HepG2 (cell line): ENCODE results near the gene GRIN2D. TPM values are rescaled to one million over a fixed set of nuclear protein-coding genes. Genes with fewer than 3 reads are reported as not detected.

ENCODE experiments used
- ARNT ChIP-seq: fragments of 450-650 bp; IDR thresholded peaks from 2 replicates; pipeline ENCODE4 v1.6.1; 2017
- ELK4 ChIP-seq: sonication (generic); formaldehyde crosslinking; IDR thresholded peaks from 2 replicates; pipeline ENCODE4 v1.9.0; 2021; ENCODE audit warnings: missing genetic modification reagents, borderline replicate concordance
- GATAD2A ChIP-seq: IDR thresholded peaks from 2 replicates; pipeline ENCODE4 v1.6.1; 2016
- HNF4A ChIP-seq: sonication (generic); formaldehyde crosslinking; IDR thresholded peaks from 2 replicates; pipeline ENCODE4 v1.4.0; 2020; ENCODE audit warnings: missing genetic modification reagents
- HNRNPH1 ChIP-seq: fragments of 200-400 bp; formaldehyde crosslinking; optimal IDR thresholded peaks from 2 replicates; pipeline ENCODE3; 2017; ENCODE audit warnings: mild to moderate bottlenecking, low read depth, low read length
- MAX ChIP-seq: IDR thresholded peaks from 2 replicates; pipeline ENCODE4 v1.6.1; 2012; ENCODE audit warnings: inconsistent platforms
- MIER2 ChIP-seq: IDR thresholded peaks from 2 replicates; pipeline ENCODE4 v1.6.1; 2016; ENCODE audit warnings: missing biosample characterization, missing genetic modification reagents
- MXD4 ChIP-seq: IDR thresholded peaks from 2 replicates; pipeline ENCODE4 v1.6.1; 2016; ENCODE audit warnings: mild to moderate bottlenecking, missing biosample characterization, missing genetic modification reagents
- MXI1 ChIP-seq: IDR thresholded peaks from 3 replicates; pipeline ENCODE4 v1.6.1; 2012; ENCODE audit warnings: low read depth, low read length, inconsistent platforms, borderline replicate concordance
- NR2F6 ChIP-seq, 2 experiments: IDR thresholded peaks; 2 replicates each; pipeline ENCODE4 v1.6.1; 2016; ENCODE audit warnings: antibody characterized with exemption in 1 of 2, mild to moderate bottlenecking in 1 of 2
- RARA ChIP-seq: IDR thresholded peaks from 2 replicates; pipeline ENCODE4 v1.6.1; 2016; ENCODE audit warnings: missing genetic modification reagents, missing compliant biosample characterization
- RBFOX2 ChIP-seq: fragments of 200-400 bp; formaldehyde crosslinking; IDR thresholded peaks from 2 replicates; pipeline ENCODE4 v1.6.1; 2017; ENCODE audit warnings: low read depth, mild to moderate bottlenecking, low read length
- SAP130 ChIP-seq: IDR thresholded peaks from 2 replicates; pipeline ENCODE4 v1.6.1; 2016; ENCODE audit warnings: low read depth
- SIN3A ChIP-seq: IDR thresholded peaks from 2 replicates; pipeline ENCODE4 v1.6.1; 2011; ENCODE audit warnings: low read depth, mild to moderate bottlenecking, control low read depth, low read length, borderline replicate concordance
- TBX2 ChIP-seq: sonication (generic); formaldehyde crosslinking; IDR thresholded peaks from 2 replicates; pipeline ENCODE4 v1.5.0; 2020; ENCODE audit warnings: missing genetic modification reagents, mild to moderate bottlenecking, borderline replicate concordance
- TFAP4 ChIP-seq: sonication (generic); IDR thresholded peaks from 2 replicates; pipeline ENCODE4 v1.6.1; 2016; ENCODE audit warnings: low read depth, borderline replicate concordance
- TGIF2 ChIP-seq: IDR thresholded peaks from 2 replicates; pipeline ENCODE4 v1.6.1; 2016; ENCODE audit warnings: control low read depth, missing compliant biosample characterization
- USF2 ChIP-seq, 2 experiments: sonication (generic) in 1 of 2; formaldehyde crosslinking in 1 of 2; IDR thresholded peaks; 2 replicates each; pipeline versions ENCODE4 v1.5.1 to v1.6.1; 2011 to 2020; ENCODE audit warnings: borderline replicate concordance in 1 of 2, low read depth in 1 of 2, low read length in 1 of 2, mild to moderate bottlenecking in 1 of 2, missing genetic modification reagents in 1 of 2, moderate library complexity in 1 of 2
- ZGPAT ChIP-seq: IDR thresholded peaks from 2 replicates; pipeline ENCODE4 v1.6.1; 2016; ENCODE audit warnings: mild to moderate bottlenecking
- ZMYM3 ChIP-seq: sonication (generic); formaldehyde crosslinking; IDR thresholded peaks from 2 replicates; pipeline ENCODE4 v1.5.1; 2020; ENCODE audit warnings: mild to moderate bottlenecking, missing genetic modification reagents
- ZNF687 ChIP-seq: sonication (generic); formaldehyde crosslinking; IDR thresholded peaks from 2 replicates; pipeline ENCODE4 v1.5.1; 2020; ENCODE audit warnings: mild to moderate bottlenecking, missing genetic modification reagents, moderate library complexity
- polyA plus RNA-seq, 8 experiments: library from polyadenylated mRNA; depleted of rRNA in 3 of 8; stranded (reverse) in 7 of 8; unstranded in 1 of 8; fragments of >200 nt; fragmentation: Illumina TruSeq in 4 of 8; extraction: Trizol in 4 of 8; gene quantifications; 2 replicates each; pipeline versions ENCODE4 v1.2.1 to v1.2.3, GENCODE V29; 2011 to 2016; ENCODE audit warnings: low read depth in 4 of 8, missing spikeins in 1 of 8, mixed read lengths in 1 of 8; ENCODE audit not compliant: insufficient read depth in 1 of 8
- total RNA-seq, 5 experiments: library from RNA; depleted of rRNA; stranded (reverse); fragments of >200 nt; fragmentation: Illumina TruSeq; extraction: Trizol; gene quantifications; 2 replicates each; pipeline ENCODE4 v1.2.3, GENCODE V29; 2016; ENCODE audit warnings: low read depth in 1 of 5

The GRIN2D gene
- total and polyA plus RNA-seq, 2 of the 13 experiments (the other 11 are each of a cell fraction or from before 2014, with no cell fraction given), result 0.02 to 0.13 TPM

- TF ChIP-seq MXD4, result peak; percentile 56; the same call in 1 of the 2 replicates
- peak; percentile 41; the same call in 1 of the 2 replicates for TF ChIP-seq TBX2 (CRISPR knock-in tag)
- TF ChIP-seq HNRNPH1, result no peak
- TF ChIP-seq RBFOX2, result no peak
- TF ChIP-seq MXI1, result peak; percentile 83; the same call in 2 of the 3 replicates
- TF ChIP-seq ZGPAT, result peak; percentile 32; the same call in 1 of the 2 replicates
- 0 out of 2 replicates have a peak, but pooled peaks have one; percentile 22 for TF ChIP-seq HNF4A (CRISPR knock-in tag)
- peak; percentile 54; the same call in 1 of the 2 replicates for TF ChIP-seq MAX
- TF ChIP-seq NR2F6 (IDR thresholded peaks at IDR 0.05), result no peak
- peak; percentile 65 for TF ChIP-seq NR2F6 (CRISPR knock-in tag; IDR thresholded peaks at IDR 0.05)
- TF ChIP-seq ZMYM3 (CRISPR knock-in tag), result 0 out of 2 replicates have a peak, but pooled peaks have one; percentile 6
- TF ChIP-seq ZNF687, result peak; percentile 55
- 0 out of 2 replicates have a peak, but pooled peaks have one; percentile 48 for TF ChIP-seq MIER2 (CRISPR knock-in tag)
- TF ChIP-seq SAP130, result peak; percentile 81
- TF ChIP-seq TGIF2 (CRISPR knock-in tag), result peak; percentile 80; the same call in 1 of the 2 replicates
- peak; percentile 49; the same call in 1 of the 2 replicates for TF ChIP-seq GATAD2A (CRISPR knock-in tag)
- no peak for TF ChIP-seq ARNT
- TF ChIP-seq TFAP4, result peak; percentile 72; the same call in 1 of the 2 replicates
- TF ChIP-seq USF2 (IDR thresholded peaks at IDR 0.05; ENCODE audit: low read depth, low read length), result peak; percentile 31; the same call in 1 of the 2 replicates
- no peak for TF ChIP-seq USF2 (CRISPR knock-in tag; IDR thresholded peaks at IDR 0.05; ENCODE audit: borderline replicate concordance)
- 0 out of 2 replicates have a peak, but pooled peaks have one; percentile 38 for TF ChIP-seq SIN3A
- TF ChIP-seq RARA (CRISPR knock-in tag), result peak; percentile 33
- no peak for TF ChIP-seq ELK4 (CRISPR knock-in tag)
These were observed 24.0 kb downstream of the GRIN2D start (continued) for GRCh38 chr19:48417421-48417820.
